ENCODE measurements around the gene C17orf75.

C17orf75 gene

DNA sequence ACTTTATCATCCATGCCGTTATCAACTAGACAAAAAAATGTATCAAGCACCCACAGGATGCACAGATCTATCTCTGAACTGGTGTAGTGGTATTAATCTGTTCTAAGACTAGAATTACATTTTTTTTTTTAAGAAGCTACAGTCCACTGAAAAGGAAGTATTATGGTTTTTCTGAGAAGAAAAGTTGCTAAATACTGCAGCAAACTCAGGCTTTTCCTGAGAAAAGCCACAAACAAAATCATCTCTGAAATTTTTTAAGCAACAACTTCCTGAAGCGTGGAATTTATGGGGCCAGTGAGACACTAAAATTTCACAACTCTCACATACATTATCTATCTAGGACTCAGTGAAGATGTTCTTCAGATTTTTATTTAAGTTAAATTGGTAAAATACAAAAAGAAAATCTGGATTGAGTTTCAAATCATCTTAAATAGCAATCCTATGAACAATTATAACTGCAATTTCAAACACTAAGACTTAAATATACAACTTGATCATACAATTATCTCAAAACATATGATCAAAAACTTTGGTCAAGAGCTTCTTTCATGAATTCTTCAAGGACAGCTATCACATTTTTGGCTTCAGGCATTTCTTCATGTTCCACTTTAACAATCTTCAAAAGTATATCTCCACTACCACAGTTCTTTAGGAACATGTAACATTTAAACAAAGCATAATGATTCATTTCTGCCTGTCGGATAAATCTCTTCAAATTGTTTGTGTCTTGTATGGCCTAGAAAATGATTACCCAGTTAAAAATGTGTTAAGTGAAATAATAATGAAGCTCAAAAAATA is 10.5 kb downstream of the C17orf75 start:
- ChIA-PET POLR2A (interaction anchor here (1.5 kb wide), 1 partner anchor 9 kb away, joined by 5 read pairs; no protein-coding TSS in a partner anchor), CTCF (interaction anchor here (0.6 to 1.2 kb wide), 4 partner anchors 15 to 81 kb away, joined by 3 to 4 read pairs (median 4); no protein-coding TSS in a partner anchor)
- H3K4me1 ChIP-seq (ENCODE audit: control insufficient read depth, insufficient read depth, low read length) = no peaks in the 10 kb centered on the region
- peaks cover 36 to 44% of the 10 kb centered on the region in 2 experiments for H3K36me3 ChIP-seq (ENCODE audit: control insufficient read depth in 2 of 2, insufficient read depth in 1 of 2, low read length in 2 of 2)
- no peaks in the 10 kb centered on the region for H3K9me3 ChIP-seq (ENCODE audit: control insufficient read depth, insufficient read depth, low read depth, low read length)
- no peak overlapping the region for H3K4me3 ChIP-seq (ENCODE audit: low read depth, low read length)
- H3K27ac ChIP-seq (ENCODE audit: extremely low read depth, low read depth, low read length) = no peak overlapping the region
- TF ChIP-seq ZEB2 (tag by site-specific recombination; IDR thresholded peaks at IDR 0.05) (no peak), ZNF701 (tag by site-specific recombination; IDR thresholded peaks at IDR 0.05) (no peak), ZNF529 (tag by site-specific recombination; IDR thresholded peaks at IDR 0.05; ENCODE audit: insufficient replicate concordance) (no peak), MZF1 (tag by site-specific recombination; IDR thresholded peaks at IDR 0.05; ENCODE audit: borderline replicate concordance) (no peak), GLI2 (tag by site-specific recombination; IDR thresholded peaks at IDR 0.05; ENCODE audit: borderline replicate concordance, low read depth) (no peak), EGR2 (tag by site-specific recombination; IDR thresholded peaks at IDR 0.05; ENCODE audit: low read depth) (no peak), ZNF548 (tag by site-specific recombination; IDR thresholded peaks at IDR 0.05) (no peak), ZNF707 (tag by site-specific recombination; IDR thresholded peaks at IDR 0.05) (no peak), ZNF530 (tag by site-specific recombination; IDR thresholded peaks at IDR 0.05; ENCODE audit: low read depth) (no peak), ZNF76 (tag by site-specific recombination; IDR thresholded peaks at IDR 0.05; ENCODE audit: borderline replicate concordance, low read depth) (no peak), ZNF514 (tag by site-specific recombination; IDR thresholded peaks at IDR 0.05) (no peak), BCL11B (tag by site-specific recombination; IDR thresholded peaks at IDR 0.05; ENCODE audit: low read depth) (no peak), ZNF560 (tag by site-specific recombination; IDR thresholded peaks at IDR 0.05; ENCODE audit: borderline replicate concordance) (no peak)
- TF ChIP-seq, protein P1, sequence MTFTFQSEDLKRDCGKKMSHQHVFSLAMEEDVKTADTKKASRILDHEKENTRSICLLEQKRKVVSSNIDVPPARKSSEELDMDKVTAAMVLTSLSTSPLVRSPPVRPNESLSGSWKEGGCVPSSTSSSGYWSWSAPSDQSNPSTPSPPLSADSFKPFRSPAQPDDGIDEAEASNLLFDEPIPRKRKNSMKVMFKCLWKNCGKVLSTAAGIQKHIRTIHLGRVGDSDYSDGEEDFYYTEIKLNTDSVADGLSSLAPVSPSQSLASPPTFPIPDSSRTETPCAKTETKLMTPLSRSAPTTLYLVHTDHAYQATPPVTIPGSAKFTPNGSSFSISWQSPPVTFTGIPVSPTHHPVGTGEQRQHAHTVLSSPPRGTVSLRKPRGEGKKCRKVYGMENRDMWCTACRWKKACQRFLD (tag by site-specific recombination; IDR thresholded peaks at IDR 0.05) = no peak
- TF ChIP-seq, protein P2, sequence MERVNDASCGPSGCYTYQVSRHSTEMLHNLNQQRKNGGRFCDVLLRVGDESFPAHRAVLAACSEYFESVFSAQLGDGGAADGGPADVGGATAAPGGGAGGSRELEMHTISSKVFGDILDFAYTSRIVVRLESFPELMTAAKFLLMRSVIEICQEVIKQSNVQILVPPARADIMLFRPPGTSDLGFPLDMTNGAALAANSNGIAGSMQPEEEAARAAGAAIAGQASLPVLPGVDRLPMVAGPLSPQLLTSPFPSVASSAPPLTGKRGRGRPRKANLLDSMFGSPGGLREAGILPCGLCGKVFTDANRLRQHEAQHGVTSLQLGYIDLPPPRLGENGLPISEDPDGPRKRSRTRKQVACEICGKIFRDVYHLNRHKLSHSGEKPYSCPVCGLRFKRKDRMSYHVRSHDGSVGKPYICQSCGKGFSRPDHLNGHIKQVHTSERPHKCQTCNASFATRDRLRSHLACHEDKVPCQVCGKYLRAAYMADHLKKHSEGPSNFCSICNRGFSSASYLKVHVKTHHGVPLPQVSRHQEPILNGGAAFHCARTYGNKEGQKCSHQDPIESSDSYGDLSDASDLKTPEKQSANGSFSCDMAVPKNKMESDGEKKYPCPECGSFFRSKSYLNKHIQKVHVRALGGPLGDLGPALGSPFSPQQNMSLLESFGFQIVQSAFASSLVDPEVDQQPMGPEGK (tag by site-specific recombination; IDR thresholded peaks at IDR 0.05) = no peak

DNA sequence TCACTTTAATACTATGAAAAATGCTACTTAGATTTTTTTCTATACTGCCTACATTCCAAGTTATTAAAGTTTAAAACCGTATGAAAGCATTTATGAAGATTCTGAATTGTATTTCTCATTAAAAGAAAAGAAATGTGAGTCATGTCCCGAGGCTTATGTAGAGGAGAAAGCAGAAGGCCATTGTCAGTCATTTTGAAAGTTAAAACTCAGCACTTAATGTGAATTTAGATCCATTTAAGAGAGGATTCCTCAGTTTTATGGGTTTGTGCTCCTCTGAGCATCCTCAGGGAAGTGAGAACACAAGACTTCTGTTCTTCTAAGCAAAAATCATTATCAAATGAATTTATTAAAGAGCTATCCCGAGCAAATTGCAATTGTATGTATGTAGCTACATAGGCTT is 11.8 kb downstream of the C17orf75 start:
- H3K9me3 ChIP-seq (ENCODE audit: control insufficient read depth, insufficient read depth, low read depth, low read length) = no peaks in the 10 kb centered on the region
- no peak overlapping the region for H3K27ac ChIP-seq (ENCODE audit: extremely low read depth, low read depth, low read length)
- ChIA-PET POLR2A (interaction anchor here (1.5 kb wide), 1 partner anchor 10 kb away, joined by 5 read pairs; no protein-coding TSS in a partner anchor), CTCF (interaction anchor here (3.3 kb wide), 1 partner anchor 10 kb away, joined by 28 read pairs; no protein-coding TSS in a partner anchor)
- no peak overlapping the region for H3K4me3 ChIP-seq (ENCODE audit: low read depth, low read length)
- TF ChIP-seq ZNF416 (tag by site-specific recombination; IDR thresholded peaks at IDR 0.05) = no peak
- no peaks in the 10 kb centered on the region for H3K4me1 ChIP-seq (ENCODE audit: control insufficient read depth, insufficient read depth, low read length)
- peaks cover 31% of the 10 kb centered on the region in 2 experiments for H3K36me3 ChIP-seq (ENCODE audit: control insufficient read depth in 2 of 2, insufficient read depth in 1 of 2, low read length in 2 of 2)

DNA sequence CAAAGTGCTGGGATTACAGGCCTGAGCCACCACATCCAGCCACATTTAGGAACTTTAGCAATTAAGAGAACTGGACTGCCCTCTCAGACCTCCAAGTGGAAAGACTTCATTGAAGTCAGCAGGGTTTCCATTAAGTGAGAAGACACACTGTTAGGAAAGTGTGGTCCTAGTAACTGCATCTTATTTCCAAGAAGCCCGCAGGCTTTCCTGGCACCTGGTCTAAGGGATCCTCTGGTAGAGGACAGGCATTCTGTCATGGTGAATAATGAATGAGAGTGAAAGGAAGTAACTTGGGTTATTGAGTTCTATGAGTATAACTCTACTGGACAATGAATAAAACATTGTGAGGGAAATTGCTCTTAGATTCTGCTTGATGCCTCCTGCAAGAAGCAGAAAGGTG is 14.1 kb downstream of the C17orf75 start:
- POLR2A ChIA-PET = no interaction called here
- H3K4me3 ChIP-seq (ENCODE audit: low read depth, low read length) = no peak overlapping the region
- peaks cover 10 to 13% of the 10 kb centered on the region in 2 experiments for H3K36me3 ChIP-seq (ENCODE audit: control insufficient read depth in 2 of 2, insufficient read depth in 1 of 2, low read length in 2 of 2)
- no peaks in the 10 kb centered on the region for H3K9me3 ChIP-seq (ENCODE audit: control insufficient read depth, insufficient read depth, low read depth, low read length)
- CTCF ChIA-PET = interaction anchor here (0.6 to 3.3 kb wide), 3 partner anchors 8 to 229 kb away, joined by 3 to 28 read pairs (median 6); no protein-coding TSS in a partner anchor
- no peaks in the 10 kb centered on the region for H3K4me1 ChIP-seq (ENCODE audit: control insufficient read depth, insufficient read depth, low read length)
- H3K27ac ChIP-seq (ENCODE audit: extremely low read depth, low read depth, low read length) = no peak overlapping the region
- TF ChIP-seq ZNF830 (tag by site-specific recombination; IDR thresholded peaks at IDR 0.05; ENCODE audit: low read depth) = no peak
- TF ChIP-seq ZNF24 (tag by site-specific recombination; IDR thresholded peaks at IDR 0.05) = no peak
- TF ChIP-seq GFI1B (tag by site-specific recombination; IDR thresholded peaks at IDR 0.05) = no peak
- no peak for TF ChIP-seq ZNF623 (tag by site-specific recombination; IDR thresholded peaks at IDR 0.05)
- TF ChIP-seq, protein P3, sequence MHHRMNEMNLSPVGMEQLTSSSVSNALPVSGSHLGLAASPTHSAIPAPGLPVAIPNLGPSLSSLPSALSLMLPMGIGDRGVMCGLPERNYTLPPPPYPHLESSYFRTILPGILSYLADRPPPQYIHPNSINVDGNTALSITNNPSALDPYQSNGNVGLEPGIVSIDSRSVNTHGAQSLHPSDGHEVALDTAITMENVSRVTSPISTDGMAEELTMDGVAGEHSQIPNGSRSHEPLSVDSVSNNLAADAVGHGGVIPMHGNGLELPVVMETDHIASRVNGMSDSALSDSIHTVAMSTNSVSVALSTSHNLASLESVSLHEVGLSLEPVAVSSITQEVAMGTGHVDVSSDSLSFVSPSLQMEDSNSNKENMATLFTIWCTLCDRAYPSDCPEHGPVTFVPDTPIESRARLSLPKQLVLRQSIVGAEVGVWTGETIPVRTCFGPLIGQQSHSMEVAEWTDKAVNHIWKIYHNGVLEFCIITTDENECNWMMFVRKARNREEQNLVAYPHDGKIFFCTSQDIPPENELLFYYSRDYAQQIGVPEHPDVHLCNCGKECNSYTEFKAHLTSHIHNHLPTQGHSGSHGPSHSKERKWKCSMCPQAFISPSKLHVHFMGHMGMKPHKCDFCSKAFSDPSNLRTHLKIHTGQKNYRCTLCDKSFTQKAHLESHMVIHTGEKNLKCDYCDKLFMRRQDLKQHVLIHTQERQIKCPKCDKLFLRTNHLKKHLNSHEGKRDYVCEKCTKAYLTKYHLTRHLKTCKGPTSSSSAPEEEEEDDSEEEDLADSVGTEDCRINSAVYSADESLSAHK (tag by site-specific recombination; IDR thresholded peaks at IDR 0.05) = no peak
- TF ChIP-seq ZNF664 (tag by site-specific recombination; IDR thresholded peaks at IDR 0.05) = no peak
- TF ChIP-seq, protein P4, sequence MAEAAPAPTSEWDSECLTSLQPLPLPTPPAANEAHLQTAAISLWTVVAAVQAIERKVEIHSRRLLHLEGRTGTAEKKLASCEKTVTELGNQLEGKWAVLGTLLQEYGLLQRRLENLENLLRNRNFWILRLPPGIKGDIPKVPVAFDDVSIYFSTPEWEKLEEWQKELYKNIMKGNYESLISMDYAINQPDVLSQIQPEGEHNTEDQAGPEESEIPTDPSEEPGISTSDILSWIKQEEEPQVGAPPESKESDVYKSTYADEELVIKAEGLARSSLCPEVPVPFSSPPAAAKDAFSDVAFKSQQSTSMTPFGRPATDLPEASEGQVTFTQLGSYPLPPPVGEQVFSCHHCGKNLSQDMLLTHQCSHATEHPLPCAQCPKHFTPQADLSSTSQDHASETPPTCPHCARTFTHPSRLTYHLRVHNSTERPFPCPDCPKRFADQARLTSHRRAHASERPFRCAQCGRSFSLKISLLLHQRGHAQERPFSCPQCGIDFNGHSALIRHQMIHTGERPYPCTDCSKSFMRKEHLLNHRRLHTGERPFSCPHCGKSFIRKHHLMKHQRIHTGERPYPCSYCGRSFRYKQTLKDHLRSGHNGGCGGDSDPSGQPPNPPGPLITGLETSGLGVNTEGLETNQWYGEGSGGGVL (tag by site-specific recombination; IDR thresholded peaks at IDR 0.05) = no peak
- TF ChIP-seq ZNF621 (tag by site-specific recombination; IDR thresholded peaks at IDR 0.05) = no peak

Data from HEK293 (cell line).